ENCODE results near the gene ATP9A. TPM values are rescaled to one million over a fixed set of nuclear protein-coding genes. Genes with fewer than 3 reads are reported as not detected.
"Not testable (repeated sequence)": the region's sequence is repeated elsewhere in the genome, so short reads cannot be mapped to it uniquely, and the experiment has no call there.

ATP9A gene
- total RNA-seq, 1 donor from 2014 or later = 37.6 TPM

DNA sequence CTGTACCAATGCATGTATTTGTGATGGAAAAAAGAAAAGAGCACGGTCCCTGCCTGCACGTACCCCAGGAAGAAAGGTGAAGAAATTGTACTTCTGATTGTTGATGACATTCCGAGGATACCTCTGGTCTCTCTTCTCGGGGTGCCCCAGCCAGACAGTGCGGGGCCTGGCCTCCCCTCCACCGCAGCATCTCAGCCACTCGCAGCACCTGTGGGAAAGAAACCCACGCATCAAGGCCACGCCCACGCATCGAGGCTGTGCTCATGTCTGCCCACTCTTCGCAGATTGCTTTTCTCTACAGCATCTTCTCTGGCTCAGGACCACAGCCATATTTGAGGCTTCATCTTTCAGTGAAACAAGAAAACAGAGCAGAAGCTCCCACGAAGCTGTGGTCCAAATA is 38.4 kb downstream of the ATP9A start:
- no peaks in the 10 kb centered on the region for H3K36me3 ChIP-seq (ENCODE audit: control insufficient read depth, insufficient read depth, low read length)
- H3K27me3 ChIP-seq (ENCODE audit: control insufficient read depth, insufficient read depth, low read length) = no peaks in the 10 kb centered on the region
- no peak overlapping the region for H3K4me3 ChIP-seq (ENCODE audit: low read depth, low read length)
- no peak for TF ChIP-seq CTCF (IDR thresholded peaks at IDR 0.05; ENCODE audit: insufficient read depth, low read length, poor library complexity, severe bottlenecking)
- no peak for DNase-seq (ENCODE audit: low read depth)

GRCh38 chr20:51728737-51729136 is 39.5 kb downstream of the ATP9A start:
- DNase-seq (ENCODE audit: low read depth) = no peak
- no peak for TF ChIP-seq CTCF (IDR thresholded peaks at IDR 0.05; ENCODE audit: insufficient read depth, low read length, poor library complexity, severe bottlenecking)
- Histone ChIP-seq H3K27me3 (ENCODE audit: control insufficient read depth, insufficient read depth, low read length) (no peaks in the 10 kb centered on the region), H3K4me3 (ENCODE audit: low read depth, low read length) (no peak overlapping the region), H3K36me3 (ENCODE audit: control insufficient read depth, insufficient read depth, low read length) (no peaks in the 10 kb centered on the region)

GRCh38 chr20:51727872-51728271 is 40.3 kb downstream of the ATP9A start:
- no peaks in the 10 kb centered on the region for H3K27me3 ChIP-seq (ENCODE audit: control insufficient read depth, insufficient read depth, low read length)
- no peak for DNase-seq (ENCODE audit: low read depth)
- TF ChIP-seq CTCF (IDR thresholded peaks at IDR 0.05; ENCODE audit: insufficient read depth, low read length, poor library complexity, severe bottlenecking) = no peak
- no peak overlapping the region for H3K4me3 ChIP-seq (ENCODE audit: low read depth, low read length)
- no peaks in the 10 kb centered on the region for H3K36me3 ChIP-seq (ENCODE audit: control insufficient read depth, insufficient read depth, low read length)

DNA sequence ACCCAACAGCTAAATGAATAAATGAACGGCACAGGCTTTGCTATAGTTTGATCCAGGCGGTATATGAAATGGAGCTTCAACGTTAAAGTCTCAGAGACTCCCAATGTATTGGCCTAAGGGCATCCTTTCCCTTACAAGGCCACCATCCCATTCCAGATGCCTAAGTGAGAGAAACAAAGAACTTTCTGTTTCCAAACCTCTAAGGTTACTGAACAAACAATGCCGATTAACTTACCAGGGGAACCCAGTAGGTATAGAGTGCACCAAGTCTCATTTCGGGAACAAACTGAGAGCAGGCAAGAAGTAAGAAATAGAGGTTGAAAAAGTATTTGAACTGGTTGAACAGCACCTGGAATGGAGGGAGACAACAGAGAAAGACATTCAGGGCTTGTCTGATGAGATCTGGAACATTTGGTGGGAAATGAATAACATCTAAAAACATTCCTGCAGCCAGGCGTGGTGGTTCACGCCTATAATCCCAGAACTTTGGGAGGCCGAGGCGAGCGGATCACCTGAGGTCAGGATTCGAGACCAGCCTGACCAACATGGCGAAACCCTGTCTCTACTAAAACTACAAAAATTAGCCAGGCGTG is 42.5 kb downstream of the ATP9A start:
- no peak for DNase-seq (ENCODE audit: low read depth)
- Histone ChIP-seq H3K36me3 (ENCODE audit: control insufficient read depth, insufficient read depth, low read length) (no peaks in the 10 kb centered on the region), H3K4me3 (ENCODE audit: low read depth, low read length) (no peak overlapping the region), H3K27me3 (ENCODE audit: control insufficient read depth, insufficient read depth, low read length) (no peaks in the 10 kb centered on the region)
- TF ChIP-seq CTCF (IDR thresholded peaks at IDR 0.05; ENCODE audit: insufficient read depth, low read length, poor library complexity, severe bottlenecking) = no peak

GRCh38 chr20:51723026-51723425 is 45.2 kb downstream of the ATP9A start:
- not testable (repeated sequence) for DNase-seq (ENCODE audit: low read depth); H3K4me3 ChIP-seq (ENCODE audit: low read depth, low read length); H3K36me3 ChIP-seq (ENCODE audit: control insufficient read depth, insufficient read depth, low read length); H3K27me3 ChIP-seq (ENCODE audit: control insufficient read depth, insufficient read depth, low read length)

GRCh38 chr20:51722246-51722645 is 45.9 kb downstream of the ATP9A start:
- H3K27me3 ChIP-seq (ENCODE audit: control insufficient read depth, insufficient read depth, low read length); H3K36me3 ChIP-seq (ENCODE audit: control insufficient read depth, insufficient read depth, low read length); H3K4me3 ChIP-seq (ENCODE audit: low read depth, low read length); DNase-seq (ENCODE audit: low read depth): not testable (repeated sequence)

GRCh38 chr20:51720854-51721253 is 47.3 kb downstream of the ATP9A start:
- Histone ChIP-seq H3K36me3 (ENCODE audit: control insufficient read depth, insufficient read depth, low read length) (no peaks in the 10 kb centered on the region), H3K4me3 (ENCODE audit: low read depth, low read length) (no peak overlapping the region), H3K27me3 (ENCODE audit: control insufficient read depth, insufficient read depth, low read length) (no peaks in the 10 kb centered on the region)
- no peak for DNase-seq (ENCODE audit: low read depth)
- TF ChIP-seq CTCF (IDR thresholded peaks at IDR 0.05; ENCODE audit: insufficient read depth, low read length, poor library complexity, severe bottlenecking) = no peak
